GM13976 (cell line): Measurements from ENCODE around the gene GUCA2B.
A peak's percentile ranks its signal among the peaks of the same experiment; 100 is the strongest.

ENCODE experiments used
- DNase-seq: peaks from one replicate; pipeline ENCODE4 v3.0.0; 2012; ENCODE audit warnings: low spot score
- CTCF ChIP-seq: IDR thresholded peaks from 2 replicates; pipeline ENCODE4 v1.5.1; 2012; ENCODE audit warnings: borderline replicate concordance, mild to moderate bottlenecking; ENCODE audit not compliant: insufficient read depth; ENCODE audit errors: extremely low read depth, missing control alignments, control extremely low read depth
- in situ Hi-C: fragments of 300-500 bp; cut with MboI; formaldehyde crosslinking; loops from one replicate; pipeline ENCODE4 v1.12.0; 2022; ENCODE audit warnings: low sequenced_read_pairs, mixed read lengths, inconsistent platforms; ENCODE audit not compliant: unreplicated experiment

The GUCA2B gene

GRCh38 chr1:42144711-42145388 lies 8.4 kb upstream of the GUCA2B start:
- no peak for DNase-seq
- in situ Hi-C loops: loop anchor here (25.0 kb wide), 1 partner anchor 583 kb away; no protein-coding TSS in a partner anchor
- TF ChIP-seq CTCF: no peak

- no peak for DNase-seq
- TF ChIP-seq CTCF: no peak
- in situ Hi-C loops: loop anchor here (25.0 kb wide), 1 partner anchor 583 kb away; no protein-coding TSS in a partner anchor
Measured at GRCh38 chr1:42145389-42145716, 7.9 kb upstream of the GUCA2B start.

GRCh38 chr1:42145764-42146625 lies 7.2 kb upstream of the GUCA2B start:
- TF ChIP-seq CTCF: no peak
- DNase-seq: no peak
- in situ Hi-C loops: loop anchor here (25.0 kb wide), 1 partner anchor 584 kb away; no protein-coding TSS in a partner anchor

- in situ Hi-C loops: loop anchor here (25.0 kb wide), 1 partner anchor 584 kb away; no protein-coding TSS in a partner anchor
- peak; percentile 85 for DNase-seq
- TF ChIP-seq CTCF: peak; percentile 88
Measured at GRCh38 chr1:42146626-42147320, 6.4 kb upstream of the GUCA2B start.

- no peak for DNase-seq
- no peak for TF ChIP-seq CTCF
- in situ Hi-C loops: loop anchor here (25.0 kb wide), 1 partner anchor 586 kb away; no protein-coding TSS in a partner anchor
Measured at GRCh38 chr1:42148166-42148565, 5.0 kb upstream of the GUCA2B start.

- no peak for DNase-seq
- TF ChIP-seq CTCF: no peak
- in situ Hi-C loops: no loop called here
Measured at GRCh38 chr1:42150651-42151050, 2.6 kb upstream of the GUCA2B start.
